Activated CD4-positive, alpha-beta T cell treated with anti-CD3 and anti-CD28 coated beads for 4 hours (primary cell): ENCODE results near the gene MUS81.

Experiments used
- DNase-seq, 2 donors: peaks; one replicate each; pipeline ENCODE4 v3.0.0-alpha.2; 2020

The MUS81 gene

DNA sequence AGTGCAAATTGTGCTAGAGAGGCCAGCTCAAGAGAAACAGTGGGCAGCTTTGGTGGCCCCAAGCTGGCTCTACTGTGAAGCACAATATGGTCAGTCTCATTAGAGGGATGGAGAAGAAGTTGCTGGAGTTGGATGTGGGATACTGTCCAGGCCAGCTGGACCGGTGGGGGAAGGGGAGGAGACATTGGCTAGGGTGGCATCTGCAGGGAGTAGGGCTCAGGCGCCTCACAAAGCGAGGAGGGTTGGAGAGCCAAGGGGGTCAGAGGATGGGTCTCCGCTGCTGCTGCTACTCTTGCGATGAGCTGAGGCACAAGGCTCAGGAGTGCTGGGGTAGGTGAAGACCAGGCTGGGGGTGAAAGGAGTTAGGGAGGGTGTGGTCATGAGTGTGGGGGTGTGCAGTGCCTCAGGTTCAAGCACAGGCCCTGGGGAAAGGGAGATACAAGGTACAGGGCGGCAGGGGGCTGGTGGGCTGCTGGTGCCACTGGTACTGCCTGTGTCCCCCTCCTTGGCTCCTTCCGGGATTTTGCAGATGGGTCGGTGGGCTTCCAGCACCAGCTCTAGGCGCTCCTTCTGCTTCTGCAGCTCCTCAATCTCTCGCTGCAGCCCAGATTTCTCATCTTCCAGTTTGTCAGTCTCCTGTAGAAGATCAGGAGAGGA, 32.6 kb downstream of the MUS81 start:
- DNase-seq, result no peak

DNA sequence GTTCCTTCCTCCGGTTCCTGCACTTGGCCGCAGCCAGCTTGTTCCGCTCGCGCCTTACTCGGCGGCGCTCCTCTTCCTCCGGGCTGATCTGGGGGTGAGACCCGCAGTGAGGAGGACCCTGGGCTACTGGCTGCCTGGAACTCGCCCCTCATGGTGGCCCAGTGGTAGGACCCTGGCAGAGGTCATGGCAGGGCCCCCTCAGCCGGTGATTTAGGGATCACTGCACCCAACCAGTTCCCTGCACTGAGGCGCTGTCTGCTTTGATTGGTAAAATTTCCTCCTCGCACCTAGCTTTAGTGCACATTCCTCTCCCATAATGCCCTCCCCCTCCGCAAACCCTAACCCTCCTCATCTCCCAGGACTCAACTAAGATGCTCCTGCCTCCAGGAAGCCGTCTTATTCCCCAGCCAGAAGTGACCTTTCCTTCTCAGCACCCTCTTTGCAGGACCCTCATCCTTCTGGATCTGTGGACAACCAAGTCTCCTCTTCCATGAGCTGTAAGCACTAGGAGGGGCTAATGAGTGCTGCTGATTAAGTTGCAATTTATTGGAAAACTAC, 33.9 kb downstream of the MUS81 start:
- DNase-seq, result no peak

DNA sequence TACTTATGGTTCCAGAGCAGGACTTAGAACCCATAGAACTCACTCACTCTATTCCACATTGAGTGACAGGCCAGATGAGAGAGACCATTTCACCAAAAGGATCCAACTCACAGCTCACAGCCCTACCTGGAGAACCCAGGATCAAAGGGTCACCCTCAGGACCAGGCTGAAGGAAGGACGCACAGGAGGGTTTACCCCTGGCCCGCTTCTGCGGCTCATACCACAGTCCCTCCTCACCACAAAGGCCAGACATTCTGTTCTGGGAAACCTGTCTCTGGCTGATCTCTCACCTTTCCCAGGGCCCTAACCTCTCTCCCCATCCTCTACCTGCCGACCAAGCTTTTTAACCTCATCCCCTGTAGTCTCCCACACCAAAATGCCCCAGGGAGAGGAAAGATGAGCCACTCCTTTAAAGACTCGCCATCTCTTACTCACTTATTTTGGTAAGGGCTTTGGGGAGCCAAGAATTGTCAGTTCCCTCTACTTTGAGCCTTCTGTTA, 35.3 kb downstream of the MUS81 start:
- no peak for DNase-seq

DNA sequence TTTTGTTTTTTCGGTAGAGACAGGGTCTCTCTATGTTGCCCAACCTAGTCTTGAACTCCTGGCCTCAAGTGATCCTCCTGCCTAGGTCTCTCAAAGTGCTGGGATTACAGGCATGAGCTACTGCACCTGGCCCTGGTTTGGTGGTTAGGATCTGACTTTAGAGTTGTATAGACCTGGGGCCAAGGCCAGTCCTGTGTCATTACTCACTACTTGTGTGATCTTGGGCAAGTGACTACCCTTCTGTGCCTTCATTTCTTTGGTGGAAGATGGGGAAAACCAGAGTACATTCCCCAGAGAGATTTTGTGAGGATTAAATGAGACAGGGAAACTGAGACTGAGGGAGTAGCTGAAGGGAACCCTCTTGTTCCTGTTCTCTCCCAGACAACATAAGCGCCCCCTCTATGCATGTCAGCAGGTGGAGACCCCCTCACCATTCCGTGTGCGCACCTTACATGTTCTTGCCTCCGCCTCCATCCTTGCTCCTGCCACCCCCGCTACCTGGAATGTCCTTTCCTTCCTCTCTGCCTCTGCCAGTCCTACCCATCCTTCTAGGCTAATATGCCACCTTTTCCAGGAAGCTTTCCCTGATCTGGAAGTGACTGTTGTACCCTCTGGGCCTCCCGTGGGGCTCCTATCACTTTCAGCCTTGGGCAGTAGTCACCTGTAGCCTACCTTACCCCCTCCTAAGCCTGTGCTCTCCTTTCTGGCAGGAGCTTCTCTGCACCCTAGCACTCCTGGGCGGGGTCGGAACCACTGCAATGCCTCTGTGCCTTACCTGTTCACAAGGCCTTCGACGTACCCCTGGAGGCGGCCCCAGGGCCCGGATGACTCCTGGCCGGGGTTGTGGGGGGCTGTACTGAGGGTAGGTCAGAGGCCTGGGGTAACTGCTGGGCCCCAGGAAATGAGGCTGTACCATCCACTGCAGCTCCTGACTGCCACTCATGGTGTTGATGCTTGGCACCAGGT, 36.1 kb downstream of the MUS81 start:
- no peak for DNase-seq

DNA sequence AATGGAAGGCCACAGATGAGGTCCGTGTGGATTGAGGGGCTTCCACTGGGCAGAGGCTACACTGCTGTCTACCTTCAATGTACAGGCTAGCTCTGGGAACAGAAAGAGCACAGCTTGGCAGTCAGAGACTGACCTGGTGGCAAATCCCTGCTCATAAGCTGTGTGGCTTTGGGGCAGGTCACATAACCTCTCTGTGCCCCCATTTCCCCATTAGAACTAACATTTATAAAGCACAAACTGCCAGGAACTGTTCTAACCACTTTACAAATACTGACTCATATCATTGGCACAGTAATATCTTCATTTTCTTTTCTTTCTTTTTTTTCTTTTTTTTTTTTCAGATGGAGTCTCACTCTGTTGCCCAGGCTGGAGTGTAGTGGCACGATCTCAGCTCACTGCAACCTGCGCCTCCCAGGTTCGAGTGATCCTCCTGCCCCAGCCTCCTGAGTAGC, 36.8 kb downstream of the MUS81 start:
- DNase-seq, result no peak

DNA sequence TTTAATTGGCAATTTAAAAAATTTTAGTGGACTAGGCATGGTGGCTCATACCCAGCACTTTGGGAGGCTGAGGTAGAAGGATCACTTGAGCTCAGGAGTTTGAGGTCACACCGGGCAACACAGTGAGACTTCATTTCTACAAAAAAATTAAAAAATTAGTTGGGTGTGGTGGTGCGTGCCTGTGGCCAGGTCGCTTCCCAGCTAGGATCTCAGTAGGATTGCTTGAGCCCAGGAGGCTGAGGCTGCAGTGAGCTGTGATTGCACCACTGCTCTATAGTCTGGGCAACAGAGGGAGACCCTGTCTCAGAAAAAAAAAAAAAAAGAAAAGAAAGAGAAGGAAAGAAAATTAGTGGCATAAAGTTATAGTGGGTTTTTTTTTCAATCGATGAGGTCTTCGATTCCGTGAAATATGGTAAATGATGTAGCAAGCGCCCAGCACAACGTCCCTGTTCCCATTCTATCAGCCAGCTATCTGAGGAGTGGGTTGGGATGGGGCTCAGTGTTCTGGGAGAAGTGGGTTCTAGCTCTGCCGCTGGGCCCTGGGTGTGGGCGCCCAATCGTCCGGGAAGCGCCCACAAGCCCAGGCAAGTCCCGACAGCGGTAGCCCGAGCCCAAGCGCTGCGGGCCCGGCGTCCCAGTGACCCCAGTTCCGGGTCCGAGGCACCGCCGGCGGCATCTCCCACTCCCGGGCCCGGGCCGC, 38.6 kb downstream of the MUS81 start:
- DNase-seq, result no peak

DNA sequence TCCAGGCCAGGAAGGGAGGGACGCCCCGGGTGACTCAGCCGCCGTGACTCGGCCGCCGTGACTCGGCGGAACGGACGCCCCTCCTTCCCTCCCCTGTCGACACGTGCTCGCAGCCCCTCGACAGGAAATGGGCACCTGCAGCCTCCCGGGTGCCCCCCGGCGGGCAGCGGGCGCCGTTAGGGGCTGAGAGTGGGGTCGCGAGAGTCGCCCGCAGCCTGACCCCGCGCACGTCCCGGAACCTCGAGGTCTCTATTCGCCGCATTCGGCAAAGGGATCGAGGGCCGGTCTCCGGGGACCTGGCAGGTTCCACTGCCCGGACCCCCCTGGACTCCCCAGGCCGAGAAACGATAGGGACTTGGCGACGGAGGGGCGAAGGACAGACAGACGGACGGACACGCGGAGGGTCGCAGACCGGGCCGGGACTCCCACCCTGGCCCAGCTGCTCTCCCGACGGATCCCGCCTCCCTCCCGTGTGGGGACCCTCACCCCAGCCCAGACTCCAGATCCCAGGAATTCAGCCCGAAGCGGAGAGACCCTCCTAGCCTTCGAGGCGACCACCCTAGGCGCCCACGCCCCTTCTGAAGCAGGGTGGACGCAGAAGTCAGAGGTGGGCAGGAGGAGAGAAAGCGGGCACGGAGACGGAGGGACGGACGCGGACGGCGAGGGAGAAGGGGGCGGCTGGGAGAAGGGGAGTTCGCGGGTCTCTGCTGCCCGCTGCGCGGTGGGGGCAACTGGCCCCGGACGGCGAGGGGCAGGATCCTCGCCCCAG, 39.3 kb downstream of the MUS81 start:
- peak; percentile 72 to 79 for DNase-seq

DNA sequence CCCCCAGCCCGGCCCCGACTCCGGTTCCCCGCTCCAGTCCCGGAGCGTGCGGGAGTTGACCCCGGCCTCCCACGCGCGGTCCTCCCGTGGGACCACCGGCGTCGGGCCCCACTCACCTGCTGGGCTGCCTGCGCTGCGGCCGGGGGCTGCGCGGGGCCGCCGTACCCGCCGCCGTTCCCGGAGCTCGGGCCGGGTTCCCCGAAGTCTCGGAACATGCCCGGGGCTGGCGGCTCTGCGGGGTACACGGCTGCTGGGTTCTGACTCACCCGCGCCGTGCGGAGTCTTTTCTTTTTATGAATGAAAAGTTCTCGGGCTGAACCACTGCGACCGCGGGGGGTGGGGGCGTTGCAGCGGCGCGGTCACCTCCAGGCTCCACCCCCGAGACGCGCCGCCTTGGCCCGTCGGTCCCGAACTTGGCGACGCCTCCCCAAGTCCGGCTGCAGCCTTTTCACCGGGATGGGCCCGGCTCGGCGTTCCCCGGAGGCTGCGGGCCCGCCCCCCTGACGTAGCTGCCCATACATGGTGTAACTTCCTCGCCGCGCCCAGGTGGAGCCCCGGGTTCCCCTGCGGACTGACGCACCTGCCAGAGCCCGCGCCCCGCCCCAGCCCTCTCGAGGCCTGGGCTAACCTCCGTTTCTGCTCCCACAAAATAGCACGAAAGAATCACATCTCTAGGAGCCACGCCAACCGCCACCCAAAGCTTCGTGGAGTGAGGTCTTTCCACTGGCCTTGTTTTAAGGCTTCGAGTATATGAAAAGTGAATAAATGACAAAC, 40.1 kb downstream of the MUS81 start, which contains the start of gene FOSL1:
TSS of gene FOSL1 (minus strand) at position 264 of the 774 bp plus-strand sequence. CDS start at position 215, 49 bp downstream.
- DNase-seq, result peak; percentile 96

DNA sequence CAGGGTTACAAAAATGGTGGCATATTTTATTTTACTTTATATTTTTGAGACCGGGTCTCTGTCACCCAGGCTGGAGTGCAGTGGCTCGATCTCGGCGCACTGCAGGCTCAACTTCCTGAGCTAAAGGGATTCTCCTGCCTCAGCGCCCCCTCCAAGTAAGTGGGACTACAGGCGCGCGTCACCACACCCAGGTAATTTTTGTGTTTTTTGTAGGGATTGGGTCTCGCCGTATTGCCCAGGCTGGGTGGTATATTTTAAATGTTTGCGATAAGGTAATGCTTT, 40.6 kb downstream of the MUS81 start:
- no peak for DNase-seq

DNA sequence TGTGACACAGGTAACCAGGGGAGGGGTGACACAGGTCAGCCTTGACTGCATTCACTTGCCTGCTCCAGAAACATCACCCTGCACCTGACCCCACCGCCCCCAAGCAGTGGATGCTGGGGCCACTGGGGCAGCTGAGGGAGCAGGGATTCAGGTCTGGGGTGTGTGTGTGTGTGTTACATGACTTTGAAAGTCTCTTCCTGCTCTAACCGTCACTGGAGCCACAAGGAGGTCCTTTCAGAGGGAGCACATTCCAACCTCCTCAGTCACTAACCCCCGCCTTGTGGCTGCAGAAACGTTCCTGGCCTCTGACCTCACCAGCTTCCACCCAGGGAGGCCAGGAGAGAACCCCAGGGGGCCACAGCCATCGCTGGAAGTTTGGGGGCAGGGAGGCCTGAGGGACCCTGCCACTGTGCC, 42.8 kb downstream of the MUS81 start:
- DNase-seq, result no peak

DNA sequence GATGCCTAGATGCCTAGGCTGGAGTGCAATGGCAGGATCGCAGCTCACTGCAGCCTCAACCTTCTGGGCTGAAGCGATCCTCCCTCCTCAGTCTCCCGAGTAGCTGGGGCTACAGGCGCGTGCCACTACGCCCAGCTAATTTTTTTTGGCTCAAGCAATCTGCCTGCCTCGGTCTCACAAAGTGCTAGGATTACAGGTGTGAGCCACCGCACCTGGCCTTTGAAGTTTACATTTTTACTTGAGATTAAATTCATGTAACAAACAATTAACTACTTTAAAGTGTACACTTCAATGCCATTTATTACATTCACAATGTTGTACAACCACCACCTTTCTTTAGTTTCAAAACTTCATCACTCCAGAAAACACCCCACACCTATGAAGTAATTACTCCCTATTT, 43.5 kb downstream of the MUS81 start:
- DNase-seq, result no peak

DNA sequence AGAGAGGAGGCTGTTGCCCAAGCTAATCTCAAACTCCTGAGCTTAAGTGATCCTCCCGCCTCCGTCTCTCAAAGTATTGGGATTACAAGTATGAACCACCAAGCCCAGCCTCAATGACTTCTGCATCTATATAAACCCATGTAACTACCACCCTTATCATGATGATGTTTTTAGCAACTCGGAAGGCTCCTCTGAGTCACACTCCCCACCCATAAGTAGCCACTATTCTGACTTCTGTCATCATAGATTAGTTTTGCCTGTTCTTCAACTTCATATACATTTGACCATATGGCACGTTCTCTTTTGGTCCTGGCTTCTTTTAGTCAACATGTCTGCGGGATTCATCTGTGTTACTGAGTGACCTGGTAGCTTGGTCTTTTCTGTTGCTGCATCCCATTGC, 46.4 kb downstream of the MUS81 start:
- no peak for DNase-seq

DNA sequence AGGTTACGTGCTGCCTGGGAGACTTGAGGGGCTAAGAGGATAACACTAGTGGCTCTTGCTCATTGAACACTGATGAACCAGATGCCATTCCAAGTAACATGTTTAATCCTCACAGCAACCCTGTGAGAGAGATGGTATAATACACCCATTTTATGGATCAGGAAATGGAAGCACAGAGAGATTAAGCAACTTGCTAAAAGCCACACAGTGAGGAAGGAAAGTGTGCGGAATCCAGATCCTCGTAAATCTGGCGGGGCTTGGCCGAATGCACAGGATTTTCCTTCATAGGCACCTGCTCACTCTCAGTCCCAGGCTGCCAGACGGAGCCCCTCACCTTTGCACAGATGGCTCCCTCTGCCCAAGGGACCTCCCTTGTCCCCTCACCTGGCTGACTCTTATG, 47.6 kb downstream of the MUS81 start:
- no peak for DNase-seq

DNA sequence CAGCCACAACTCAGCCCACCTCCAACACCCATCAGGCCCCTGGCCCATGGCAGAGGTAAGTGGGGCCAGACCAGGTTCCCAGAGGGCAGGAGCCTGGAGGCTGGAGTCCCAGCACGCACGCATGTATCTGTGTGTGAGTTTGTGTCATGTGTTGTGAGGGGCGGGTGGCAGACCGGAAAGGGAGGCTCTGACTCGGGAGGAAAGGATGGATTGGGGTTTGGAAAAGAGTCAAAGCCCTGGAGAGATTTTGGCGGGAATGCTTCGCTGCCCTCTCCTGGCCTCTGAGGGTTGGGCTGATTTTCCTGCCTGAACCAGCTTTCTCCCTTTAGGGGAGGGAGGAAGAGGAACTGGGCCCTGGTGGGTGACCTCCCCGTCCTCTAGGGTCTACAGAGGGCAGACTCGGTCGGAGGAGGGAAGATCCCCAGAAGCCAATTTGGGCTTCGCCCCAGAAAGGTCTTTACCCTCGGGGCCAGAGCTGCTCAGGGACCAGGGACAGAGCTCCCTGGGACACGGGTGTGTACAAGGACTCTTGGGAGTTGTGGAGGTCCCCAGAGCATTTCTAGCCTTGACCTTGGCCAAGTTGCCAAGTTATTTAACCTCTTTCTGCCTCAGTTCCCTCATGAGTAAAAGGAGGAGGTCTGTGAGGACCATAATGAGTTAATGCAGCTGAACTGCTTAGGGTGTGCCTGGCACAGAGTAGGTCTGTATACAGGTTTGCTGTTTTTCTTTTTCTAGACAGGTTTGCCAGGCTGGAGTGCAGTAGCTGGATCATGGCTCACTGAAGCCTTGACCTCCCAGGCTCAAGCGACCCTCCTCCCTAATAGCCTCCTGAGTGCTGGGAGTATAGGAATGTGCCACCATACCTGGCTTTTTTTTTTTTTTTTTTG, 51.7 kb downstream of the MUS81 start:
- DNase-seq, result no peak

DNA sequence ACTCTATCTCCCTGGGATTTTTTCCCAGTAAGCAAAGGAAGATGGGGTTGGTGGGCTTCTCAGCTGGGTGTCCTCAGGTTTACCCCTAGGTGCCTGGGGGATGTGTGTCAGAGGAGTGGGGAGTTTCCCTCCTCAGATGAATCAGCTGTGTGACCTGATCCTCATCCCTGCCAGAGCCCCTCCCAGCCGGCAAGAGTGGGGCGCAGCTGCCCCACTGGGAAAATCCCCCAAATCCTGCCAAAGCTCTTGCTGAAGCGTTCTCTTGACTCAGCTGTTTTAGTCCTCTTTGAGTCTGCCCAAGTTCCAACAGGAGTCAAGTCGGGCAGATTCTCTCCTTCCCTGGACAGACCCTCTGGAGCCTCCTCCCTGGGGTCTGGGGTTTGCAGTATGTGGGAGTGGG, 52.6 kb downstream of the MUS81 start:
- no peak for DNase-seq

DNA sequence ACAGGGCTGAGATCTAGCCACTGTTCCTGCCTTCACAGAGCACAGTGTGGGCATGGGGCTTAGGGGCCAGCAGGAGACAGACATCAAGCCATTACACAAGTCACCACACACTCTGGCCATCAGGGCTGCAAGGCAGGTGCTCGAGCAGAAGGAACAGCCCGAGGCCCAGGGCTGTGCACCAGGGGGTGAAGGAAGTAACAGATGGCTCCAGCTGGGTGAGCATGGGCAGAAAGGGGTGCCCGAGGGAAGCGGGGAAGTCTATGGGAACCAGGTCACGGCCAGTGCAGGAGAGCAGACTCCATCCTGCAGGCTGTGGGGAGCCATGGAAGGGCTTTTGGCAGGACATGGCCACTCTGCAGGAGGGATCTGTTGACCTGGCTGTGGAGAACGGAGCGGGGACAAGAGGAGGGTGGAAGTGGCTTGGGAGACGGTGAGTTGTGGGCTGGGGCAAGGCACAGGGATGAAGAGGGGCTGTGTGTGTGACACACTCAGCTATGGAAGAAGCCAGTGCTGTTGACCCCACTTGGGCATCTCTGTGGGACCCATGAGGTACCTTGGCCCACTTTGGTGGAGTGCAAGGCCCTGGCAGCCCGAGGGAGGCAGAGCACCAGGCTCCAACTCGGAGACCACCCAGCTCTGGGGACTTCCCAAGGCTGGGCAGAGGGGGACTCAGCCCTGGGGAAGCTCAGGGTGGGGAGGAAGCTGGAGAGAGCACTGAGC, 55.0 kb downstream of the MUS81 start:
- DNase-seq, result no peak

DNA sequence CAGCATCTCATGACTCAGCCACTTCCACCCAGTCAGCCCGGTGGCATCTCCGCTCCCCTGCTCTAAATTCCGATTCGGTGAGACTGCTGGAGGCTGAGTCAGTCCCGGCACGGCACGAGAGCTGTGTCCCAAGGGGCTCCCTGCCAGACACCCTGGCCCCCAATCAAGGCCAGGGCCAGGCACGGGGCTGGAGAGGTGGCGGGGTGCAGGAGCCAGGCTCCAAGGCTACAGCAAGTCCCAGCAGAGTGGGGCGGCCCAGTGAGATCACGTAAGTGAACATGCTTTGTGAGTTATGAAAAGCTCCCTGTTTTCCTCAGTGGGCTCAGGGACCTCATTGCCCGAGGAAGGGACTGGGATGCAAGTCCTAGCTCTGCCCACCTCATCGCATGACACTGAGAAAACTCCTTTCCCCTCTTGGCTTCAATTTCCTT, 55.6 kb downstream of the MUS81 start:
- no peak for DNase-seq
